CD4-positive, alpha-beta T cell treated with Interferon alpha-2 for 1 hour (primary cell): ENCODE results near the gene KLHL6.
"Not testable (repeated sequence)": the region's sequence is repeated elsewhere in the genome, so short reads cannot be mapped to it uniquely, and the experiment has no call there.

Experiments used
- DNase-seq, 2 donors: peaks; one replicate each; pipeline ENCODE4 v3.0.0-alpha.2; 2020 to 2022

The KLHL6 gene

GRCh38 chr3:183443395-183444385 is 111.8 kb downstream of the KLHL6 start:
- no peak for DNase-seq

GRCh38 chr3:183442994-183443393 is 112.5 kb downstream of the KLHL6 start:
- DNase-seq, result no peak

- not testable (repeated sequence) for DNase-seq
These were observed 115.0 kb downstream of the KLHL6 start for GRCh38 chr3:183440521-183440920.

- no peak for DNase-seq
These were observed 116.0 kb downstream of the KLHL6 start for GRCh38 chr3:183439515-183439914.

- no peak for DNase-seq
These were observed 116.8 kb downstream of the KLHL6 start for GRCh38 chr3:183438735-183439134.

GRCh38 chr3:183437666-183438564 is 117.6 kb downstream of the KLHL6 start:
- DNase-seq, result no peak
